Gastrocnemius medialis (tissue), 4 donors: ENCODE measurements around the gene CIDEA. TPM values are rescaled to one million over a fixed set of nuclear protein-coding genes. Genes with fewer than 3 reads are reported as not detected.

Source experiments
- ATAC-seq, 2 donors: fragments of 150-250 bp; one replicate each; pipeline ENCODE4 v1.9.1; 2016
- DNase-seq, 2 donors: peaks; one replicate each; pipeline ENCODE4 v3.0.0-alpha.2; 2019
- H3K27ac ChIP-seq, 4 donors: fragments of 200-600 bp; sonication (generic); 1 replicate in 1 of 4; 2 replicates in 3 of 4; pipeline ENCODE4 v1.5.1; 2016 to 2018; ENCODE audit warnings: mild to moderate bottlenecking in 2 of 4, moderate library complexity in 1 of 4
- H3K27me3 ChIP-seq, 3 donors: fragments of 200-600 bp; sonication (generic) in 2 of 3; 1 replicate in 1 of 3; 2 replicates in 2 of 3; pipeline versions ENCODE4 v1.5.1 to v1.6.0; 2016 to 2019; ENCODE audit warnings: mild to moderate bottlenecking in 1 of 3, moderate library complexity in 1 of 3
- H3K36me3 ChIP-seq, 2 donors: fragments of 200-600 bp; sonication (generic) in 1 of 2; one replicate each; pipeline ENCODE4 v1.5.1; 2017 to 2018
- H3K4me1 ChIP-seq, 2 donors: fragments of 200-600 bp; sonication (generic) in 1 of 2; one replicate each; pipeline ENCODE4 v1.5.1; 2016 to 2017; ENCODE audit warnings: mild to moderate bottlenecking in 2 of 2
- H3K4me3 ChIP-seq, 4 donors: fragments of 200-600 bp; sonication (generic) in 3 of 4; 1 replicate in 1 of 4; 2 replicates in 3 of 4; pipeline ENCODE4 v1.5.1; 2016 to 2019; ENCODE audit warnings: mild to moderate bottlenecking in 2 of 4
- H3K9me3 ChIP-seq, 3 donors: fragments of 200-600 bp; sonication (generic) in 2 of 3; 1 replicate in 1 of 3; 2 replicates in 2 of 3; pipeline ENCODE4 v1.5.1; 2016 to 2019
- CTCF ChIP-seq, 5 experiments: fragments of 450-650 bp in 3 of 5; fragments of 200-600 bp in 2 of 5; sonication (generic) in 2 of 5; IDR thresholded peaks in 4 of 5; conservative IDR thresholded peaks in 1 of 5; 1 replicate in 4 of 5; 2 replicates in 1 of 5; pipeline ENCODE4 v1.5.1; 2016 to 2019; ENCODE audit warnings: antibody characterized with exemption in 5 of 5, mild to moderate bottlenecking in 3 of 5, moderate library complexity in 3 of 5
- POLR2A ChIP-seq, 2 donors: fragments of 450-650 bp; IDR thresholded peaks; one replicate each; pipeline ENCODE4 v1.6.1; 2017; ENCODE audit warnings: antibody characterized with exemption in 2 of 2, mild to moderate bottlenecking in 2 of 2, moderate library complexity in 2 of 2
- in situ Hi-C, 4 donors: fragments of 200-750 bp; cut with MboI; loops; one replicate each; pipeline versions ENCODE4 v1.15.0 to v1.8.0; 2017; ENCODE audit warnings: low sequenced_read_pairs in 4 of 4
- intact Hi-C: fragments of 100-400 bp; cut with DNase I; formaldehyde crosslinking; loops from one replicate; pipeline ENCODE4 v1.15.1; 2023; ENCODE audit warnings: low total_unique reads
- total RNA-seq, 4 donors: library from RNA; depleted of rRNA; stranded (reverse); fragments of >200 nt; gene quantifications; one replicate each; pipeline versions ENCODE4 v1.1.0 to v1.2.3, GENCODE V29; 2016

The CIDEA gene
- total RNA-seq, 4 donors from 2014 or later: 0.33 to 7.4 TPM; not detected in 2

- peaks cover 6 to 8% of the 10 kb centered on the region in 2 donors for H3K4me1 ChIP-seq
- no peak for ATAC-seq
- no peaks in the 10 kb centered on the region for H3K36me3 ChIP-seq
- no peak for TF ChIP-seq POLR2A (IDR thresholded peaks at IDR 0.05)
- no peak for TF ChIP-seq CTCF (IDR thresholded peaks at IDR 0.05 in 4 of 5, conservative IDR thresholded peaks at IDR 0.05 in 1 of 5)
- in situ Hi-C loops (no loop called here), intact Hi-C loops (no loop called here)
- DNase-seq: no peak
- H3K4me3 ChIP-seq: no peak overlapping the region
- H3K27me3 ChIP-seq: no peaks in the 10 kb centered on the region
- H3K9me3 ChIP-seq: no peaks in the 10 kb centered on the region
- H3K27ac ChIP-seq: no peak overlapping the region
These were observed 27.7 kb downstream of the CIDEA start for GRCh38 chr18:12281861-12282260.

- ATAC-seq (no peak), DNase-seq (no peak)
- H3K4me1 ChIP-seq: peaks cover 6 to 8% of the 10 kb centered on the region in 2 donors
- H3K27me3 ChIP-seq: peaks cover 0 to 5% (median 0%) of the 10 kb centered on the region in 3 donors
- no peaks in the 10 kb centered on the region for H3K36me3 ChIP-seq
- no peak for TF ChIP-seq POLR2A (IDR thresholded peaks at IDR 0.05)
- TF ChIP-seq CTCF (IDR thresholded peaks at IDR 0.05 in 4 of 5, conservative IDR thresholded peaks at IDR 0.05 in 1 of 5): no peak
- H3K9me3 ChIP-seq: no peaks in the 10 kb centered on the region
- H3K4me3 ChIP-seq: no peak overlapping the region
- intact Hi-C loops: no loop called here
- H3K27ac ChIP-seq: no peak overlapping the region
- in situ Hi-C loops: no loop called here
These were observed 28.4 kb downstream of the CIDEA start for GRCh38 chr18:12282442-12283039.

GRCh38 chr18:12283256-12283655 lies 29.1 kb downstream of the CIDEA start:
- Histone ChIP-seq H3K9me3 (no peaks in the 10 kb centered on the region), H3K36me3 (no peaks in the 10 kb centered on the region), H3K27me3 (peaks cover 0 to 6% (median 0%) of the 10 kb centered on the region in 3 donors), H3K4me1 (peaks cover 5 to 8% of the 10 kb centered on the region in 2 donors), H3K4me3 (no peak overlapping the region), H3K27ac (no peak overlapping the region)
- no peak for DNase-seq
- no peak for ATAC-seq
- in situ Hi-C loops: no loop called here
- intact Hi-C loops: no loop called here
- TF ChIP-seq POLR2A (IDR thresholded peaks at IDR 0.05) (no peak), CTCF (IDR thresholded peaks at IDR 0.05 in 4 of 5, conservative IDR thresholded peaks at IDR 0.05 in 1 of 5) (no peak)

GRCh38 chr18:12283666-12284065 lies 29.5 kb downstream of the CIDEA start:
- intact Hi-C loops: no loop called here
- TF ChIP-seq POLR2A (IDR thresholded peaks at IDR 0.05) (no peak), CTCF (IDR thresholded peaks at IDR 0.05 in 4 of 5, conservative IDR thresholded peaks at IDR 0.05 in 1 of 5) (no peak)
- no peaks in the 10 kb centered on the region for H3K9me3 ChIP-seq
- in situ Hi-C loops: no loop called here
- ATAC-seq (no peak), DNase-seq (no peak)
- H3K27me3 ChIP-seq: peaks cover 0 to 6% (median under 1%) of the 10 kb centered on the region in 3 donors
- peaks cover 7 to 8% of the 10 kb centered on the region in 2 donors for H3K4me1 ChIP-seq
- no peak overlapping the region for H3K4me3 ChIP-seq
- H3K36me3 ChIP-seq: no peaks in the 10 kb centered on the region
- H3K27ac ChIP-seq: no peak overlapping the region
